Upper lobe of left lung (tissue), 6 donors: ENCODE measurements around the gene C17orf50. TPM values are rescaled to one million over a fixed set of nuclear protein-coding genes. Genes with fewer than 3 reads are reported as not detected.
A peak's percentile ranks its signal among the peaks of the same experiment; 100 is the strongest.

Experiments
- ATAC-seq, 2 donors: fragments of 200-7000 bp; cut with Tn5 transposase; one replicate each; pipeline ENCODE4 v1.9.1; 2022; ENCODE audit warnings: mild to moderate bottlenecking in 2 of 2, moderate library complexity in 2 of 2; ENCODE audit not compliant: low FRiP score in 2 of 2
- DNase-seq, 2 donors: peaks; one replicate each; pipeline ENCODE4 v3.0.0-alpha.2; 2019 to 2020
- H3K27ac ChIP-seq, 4 donors: fragments of 200-600 bp; sonication (generic); one replicate each; pipeline ENCODE4 v1.5.1; 2016 to 2019
- H3K27me3 ChIP-seq, 4 donors: fragments of 200-600 bp; sonication (generic); one replicate each; pipeline ENCODE4 v1.5.1; 2017 to 2019
- H3K36me3 ChIP-seq, 4 donors: fragments of 200-600 bp; sonication (generic); one replicate each; pipeline ENCODE4 v1.5.1; 2016 to 2019
- H3K4me1 ChIP-seq, 4 donors: fragments of 200-600 bp; sonication (generic); one replicate each; pipeline ENCODE4 v1.5.1; 2018 to 2019
- H3K4me3 ChIP-seq, 4 donors: fragments of 200-600 bp; sonication (generic); one replicate each; pipeline ENCODE4 v1.5.1; 2017 to 2019; ENCODE audit warnings: mild to moderate bottlenecking in 2 of 4, moderate library complexity in 1 of 4
- H3K9me3 ChIP-seq, 4 donors: fragments of 200-600 bp; sonication (generic); one replicate each; pipeline ENCODE4 v1.5.1; 2018 to 2019
- CTCF ChIP-seq, 6 experiments: fragments of 450-650 bp in 4 of 6; fragments of 200-600 bp in 2 of 6; sonication (generic) in 2 of 6; IDR thresholded peaks; one replicate each; pipeline ENCODE4 v1.5.1; 2016 to 2019; ENCODE audit warnings: antibody characterized with exemption in 6 of 6
- EP300 ChIP-seq, 4 donors: sonication (generic); formaldehyde crosslinking; IDR thresholded peaks; one replicate each; pipeline ENCODE4 v1.5.1; 2017; ENCODE audit warnings: antibody characterized with exemption in 4 of 4, control low read depth in 2 of 4
- POLR2A ChIP-seq, 4 donors: fragments of 450-650 bp; IDR thresholded peaks; one replicate each; pipeline ENCODE4 v1.5.1; 2016 to 2017; ENCODE audit warnings: antibody characterized with exemption in 4 of 4, mild to moderate bottlenecking in 2 of 4
- POLR2AphosphoS5 ChIP-seq, 2 donors: sonication (generic); formaldehyde crosslinking; IDR thresholded peaks; one replicate each; pipeline ENCODE4 v1.5.1; 2017; ENCODE audit warnings: antibody characterized with exemption in 2 of 2
- WGBS, 2 donors: methylation state at CpG; one replicate each; pipeline ENCODE4 v1.1.5; 2017 to 2018; 5-methylcytosine and 5-hydroxymethylcytosine counted together
- total RNA-seq, 6 donors: library from RNA; depleted of rRNA in 4 of 6; stranded (reverse); fragments of >200 nt in 4 of 6; gene quantifications; one replicate each; pipeline versions ENCODE4 v1.1.0 to v1.2.1, GENCODE V29; 2016 to 2021
- donor health status: DM: no; HTN: no; CAD: no; lungs with moderate emphysema.
- donor health status: DM: no; HTN: yes; CAD: no; lungs with severe emphysema.

Gene C17orf50
- total RNA-seq, 6 donors from 2014 or later, result 0.46 to 1.1 TPM; not detected in 4

DNA sequence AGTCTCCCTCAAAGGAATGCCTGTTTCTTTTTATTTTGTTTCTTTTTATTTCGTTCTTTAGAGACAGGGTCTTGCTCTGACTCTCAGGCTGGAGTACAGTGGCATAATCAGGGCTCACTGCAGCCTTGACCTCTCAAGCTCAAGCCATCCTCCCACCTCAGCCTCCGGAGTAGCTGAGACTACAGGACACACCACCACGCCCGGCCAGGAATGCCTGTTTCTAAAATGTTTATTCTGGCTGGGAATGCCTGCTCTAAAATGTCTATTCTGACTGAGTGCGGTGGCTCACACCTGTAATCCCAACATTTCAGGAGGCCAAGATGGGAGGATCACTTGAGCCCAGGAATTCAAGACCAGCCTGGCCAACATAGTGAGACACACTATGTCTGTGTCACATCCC is 37.2 kb downstream of the C17orf50 start:
- H3K9me3 ChIP-seq, result no peaks in the 10 kb centered on the region

DNA sequence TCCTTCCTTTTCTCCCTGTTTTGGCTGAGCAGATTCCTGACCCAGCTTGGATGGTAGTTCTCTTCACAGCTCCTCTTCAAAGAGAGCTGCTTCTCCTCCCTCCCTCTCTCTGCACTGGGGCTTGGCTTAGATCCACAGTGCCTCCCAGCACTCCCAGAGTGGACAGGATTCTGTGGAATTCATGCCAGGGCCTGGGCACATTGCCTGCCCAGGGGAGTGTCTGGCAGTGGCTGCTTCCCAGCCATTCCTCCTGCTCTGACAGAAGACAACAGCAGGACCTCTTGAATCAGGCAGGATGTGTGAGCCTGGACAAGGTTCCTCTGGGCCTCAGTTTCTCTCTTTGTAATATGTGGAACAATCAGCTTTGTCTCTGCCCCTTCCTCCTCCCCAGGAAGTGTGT is 39.3 kb downstream of the C17orf50 start:
- DNase-seq (peak in 1 of 2 donors; percentile 86), ATAC-seq (peak in 1 of 2 donors; percentile 70)
- Histone ChIP-seq H3K4me3 (no peak overlapping the region), H3K27me3 (peaks cover 0 to 7% (median under 1%) of the 10 kb centered on the region in 4 donors), H3K4me1 (peaks cover 41 to 59% (median 46%) of the 10 kb centered on the region in 4 donors), H3K9me3 (no peaks in the 10 kb centered on the region), H3K27ac (peak overlapping the region in 3 of 4 donors; percentile 52 to 77 (median 73)), H3K36me3 (no peaks in the 10 kb centered on the region)
- TF ChIP-seq EP300 (IDR thresholded peaks at IDR 0.05), result no peak
- TF ChIP-seq POLR2AphosphoS5 (IDR thresholded peaks at IDR 0.05), result peak in 1 of 2 donors; percentile 15
- peak in 1 of 4 donors; percentile 7 for TF ChIP-seq POLR2A (IDR thresholded peaks at IDR 0.05)
- TF ChIP-seq CTCF (IDR thresholded peaks at IDR 0.05), result no peak

More for the DNA sequence above, 37.2 kb downstream of the C17orf50 start:
- peaks cover 44 to 61% (median 51%) of the 10 kb centered on the region in 4 donors for H3K4me1 ChIP-seq
- ATAC-seq (no peak), DNase-seq (no peak)
- 79 to 82% methylated on average over 5 of the region's 5 CpGs for WGBS, 2 donors
- H3K27ac ChIP-seq, result no peak overlapping the region
- no peaks in the 10 kb centered on the region for H3K36me3 ChIP-seq
- TF ChIP-seq EP300 (IDR thresholded peaks at IDR 0.05) (no peak), POLR2AphosphoS5 (IDR thresholded peaks at IDR 0.05) (no peak), POLR2A (IDR thresholded peaks at IDR 0.05) (no peak), CTCF (IDR thresholded peaks at IDR 0.05) (no peak)
- H3K27me3 ChIP-seq, result peaks cover 0 to 12% (median under 1%) of the 10 kb centered on the region in 4 donors
- H3K4me3 ChIP-seq, result no peak overlapping the region

DNA sequence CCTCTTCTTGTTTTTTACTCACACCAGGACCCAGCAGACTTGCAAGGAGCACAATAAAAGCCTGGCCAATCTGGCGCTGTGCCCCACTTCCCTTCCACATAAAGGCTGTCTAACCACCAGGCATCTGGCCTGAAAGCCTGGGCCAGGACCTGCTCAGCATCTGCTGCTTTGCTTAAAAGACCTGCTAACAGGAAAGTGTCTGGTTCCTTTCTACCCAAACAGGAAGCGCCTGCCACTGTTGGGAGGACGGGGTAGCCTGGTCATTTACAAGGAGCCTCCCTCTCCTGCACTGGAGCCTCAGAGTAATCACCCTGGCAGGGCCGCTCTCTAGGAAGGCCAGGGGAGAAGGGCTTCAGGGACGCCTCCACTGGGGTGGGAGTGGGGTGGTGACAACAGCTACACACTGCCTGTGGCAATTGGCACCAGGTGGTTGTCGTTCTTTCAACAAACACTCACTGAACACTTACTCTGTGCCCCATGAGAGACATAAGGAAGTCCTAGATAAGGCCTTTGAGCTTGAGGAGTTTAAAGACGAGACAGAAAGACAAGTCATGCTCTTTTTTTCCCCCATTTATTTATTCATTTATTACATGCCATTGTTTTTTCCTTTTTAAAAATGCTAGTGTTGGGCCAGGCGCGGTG is 41.0 kb downstream of the C17orf50 start:
- no peaks in the 10 kb centered on the region for H3K27me3 ChIP-seq
- H3K4me1 ChIP-seq, result peaks cover 31 to 47% (median 34%) of the 10 kb centered on the region in 4 donors
- DNase-seq (peak in 1 of 2 donors; percentile 64), ATAC-seq (peak in 1 of 2 donors; percentile 55)
- no peak overlapping the region for H3K4me3 ChIP-seq
- H3K27ac ChIP-seq, result peak overlapping the region; percentile 52 to 77 (median 71)
- no peaks in the 10 kb centered on the region for H3K9me3 ChIP-seq
- TF ChIP-seq EP300 (IDR thresholded peaks at IDR 0.05), result no peak
- TF ChIP-seq POLR2AphosphoS5 (IDR thresholded peaks at IDR 0.05), result peak; percentile 56 to 58
- H3K36me3 ChIP-seq, result no peaks in the 10 kb centered on the region
- WGBS, 2 donors, result 30 to 35% methylated on average over 9 of the region's 9 CpGs

DNA sequence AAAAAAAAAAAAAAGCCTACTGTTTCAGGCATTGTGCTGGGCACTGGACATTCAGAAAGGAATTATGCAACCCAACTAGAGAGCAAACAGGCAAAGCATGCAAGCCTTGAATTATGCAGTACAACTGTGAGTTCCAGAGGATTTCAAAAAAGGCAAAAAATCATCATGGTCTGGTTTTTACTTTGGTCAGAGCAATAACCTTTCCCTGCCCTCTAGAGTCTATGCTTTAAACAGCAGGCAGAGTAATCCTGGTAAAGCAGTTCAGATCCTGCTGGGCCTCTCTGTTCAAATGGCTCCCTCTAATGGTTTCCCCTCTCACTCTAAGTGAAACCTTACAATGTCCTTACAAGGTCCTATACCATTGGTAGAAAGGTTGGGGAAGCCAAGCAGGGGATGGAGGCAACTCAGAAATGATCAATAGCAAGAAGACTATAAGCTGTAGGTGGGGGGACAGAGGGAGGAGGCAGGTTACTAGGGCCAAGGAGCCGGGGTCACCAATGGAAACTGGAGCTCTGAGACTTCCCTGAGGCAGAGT is 44.0 kb downstream of the C17orf50 start:
- no peak overlapping the region for H3K27ac ChIP-seq
- DNase-seq (peak in 1 of 2 donors; percentile 56), ATAC-seq (peak; percentile 77 to 84)

More for the DNA sequence above, 44.0 kb downstream of the C17orf50 start:
- TF ChIP-seq POLR2AphosphoS5 (IDR thresholded peaks at IDR 0.05) (no peak), POLR2A (IDR thresholded peaks at IDR 0.05) (no peak), CTCF (IDR thresholded peaks at IDR 0.05) (peak; percentile 72 to 95 (median 88)), EP300 (IDR thresholded peaks at IDR 0.05) (no peak)
- Histone ChIP-seq H3K36me3 (no peaks in the 10 kb centered on the region), H3K4me1 (peaks cover 31 to 43% (median 36%) of the 10 kb centered on the region in 4 donors), H3K9me3 (no peaks in the 10 kb centered on the region), H3K27me3 (no peaks in the 10 kb centered on the region), H3K4me3 (no peak overlapping the region)
- 28 to 29% methylated on average over 1 of the region's 1 CpG for WGBS, 2 donors
